Esophagus squamous epithelium (tissue), 4 donors: ENCODE data around the gene SAGE1.

Experiments
- POLR2A ChIP-seq, 4 donors: fragments of 450-650 bp; IDR thresholded peaks; one replicate each; pipeline ENCODE4 v1.6.1; 2017; ENCODE audit warnings: antibody characterized with exemption in 4 of 4, mild to moderate bottlenecking in 4 of 4, moderate library complexity in 3 of 4
- TF ChIP-seq, protein P1 (sequence below), 6 experiments: fragments of 450-650 bp in 4 of 6; fragments of 200-600 bp in 2 of 6; sonication (generic) in 2 of 6; IDR thresholded peaks; one replicate each; pipeline ENCODE4 v1.5.1; 2016 to 2019; ENCODE audit warnings: antibody characterized with exemption in 6 of 6, mild to moderate bottlenecking in 4 of 6, moderate library complexity in 4 of 6

- TF ChIP-seq, protein P1, sequence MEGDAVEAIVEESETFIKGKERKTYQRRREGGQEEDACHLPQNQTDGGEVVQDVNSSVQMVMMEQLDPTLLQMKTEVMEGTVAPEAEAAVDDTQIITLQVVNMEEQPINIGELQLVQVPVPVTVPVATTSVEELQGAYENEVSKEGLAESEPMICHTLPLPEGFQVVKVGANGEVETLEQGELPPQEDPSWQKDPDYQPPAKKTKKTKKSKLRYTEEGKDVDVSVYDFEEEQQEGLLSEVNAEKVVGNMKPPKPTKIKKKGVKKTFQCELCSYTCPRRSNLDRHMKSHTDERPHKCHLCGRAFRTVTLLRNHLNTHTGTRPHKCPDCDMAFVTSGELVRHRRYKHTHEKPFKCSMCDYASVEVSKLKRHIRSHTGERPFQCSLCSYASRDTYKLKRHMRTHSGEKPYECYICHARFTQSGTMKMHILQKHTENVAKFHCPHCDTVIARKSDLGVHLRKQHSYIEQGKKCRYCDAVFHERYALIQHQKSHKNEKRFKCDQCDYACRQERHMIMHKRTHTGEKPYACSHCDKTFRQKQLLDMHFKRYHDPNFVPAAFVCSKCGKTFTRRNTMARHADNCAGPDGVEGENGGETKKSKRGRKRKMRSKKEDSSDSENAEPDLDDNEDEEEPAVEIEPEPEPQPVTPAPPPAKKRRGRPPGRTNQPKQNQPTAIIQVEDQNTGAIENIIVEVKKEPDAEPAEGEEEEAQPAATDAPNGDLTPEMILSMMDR (IDR thresholded peaks at IDR 0.05) = no peak
- TF ChIP-seq POLR2A (IDR thresholded peaks at IDR 0.05) = no peak
These were observed 34.4 kb downstream of the SAGE1 start for GRCh38 chrX:135927897-135928296.
